ENCODE results near the gene ENTPD5. TPM values are rescaled to one million over a fixed set of nuclear protein-coding genes. Genes with fewer than 3 reads are reported as not detected.
"Not testable (repeated sequence)": the region's sequence is repeated elsewhere in the genome, so short reads cannot be mapped to it uniquely, and the experiment has no call there.

The ENTPD5 gene
- total and polyA plus RNA-seq, 9 donors: 3.3 to 12.3 (median 7.0) TPM

GRCh38 chr14:74008843-74009499 is 10.1 kb downstream of the ENTPD5 start:
- TF ChIP-seq, protein P1, sequence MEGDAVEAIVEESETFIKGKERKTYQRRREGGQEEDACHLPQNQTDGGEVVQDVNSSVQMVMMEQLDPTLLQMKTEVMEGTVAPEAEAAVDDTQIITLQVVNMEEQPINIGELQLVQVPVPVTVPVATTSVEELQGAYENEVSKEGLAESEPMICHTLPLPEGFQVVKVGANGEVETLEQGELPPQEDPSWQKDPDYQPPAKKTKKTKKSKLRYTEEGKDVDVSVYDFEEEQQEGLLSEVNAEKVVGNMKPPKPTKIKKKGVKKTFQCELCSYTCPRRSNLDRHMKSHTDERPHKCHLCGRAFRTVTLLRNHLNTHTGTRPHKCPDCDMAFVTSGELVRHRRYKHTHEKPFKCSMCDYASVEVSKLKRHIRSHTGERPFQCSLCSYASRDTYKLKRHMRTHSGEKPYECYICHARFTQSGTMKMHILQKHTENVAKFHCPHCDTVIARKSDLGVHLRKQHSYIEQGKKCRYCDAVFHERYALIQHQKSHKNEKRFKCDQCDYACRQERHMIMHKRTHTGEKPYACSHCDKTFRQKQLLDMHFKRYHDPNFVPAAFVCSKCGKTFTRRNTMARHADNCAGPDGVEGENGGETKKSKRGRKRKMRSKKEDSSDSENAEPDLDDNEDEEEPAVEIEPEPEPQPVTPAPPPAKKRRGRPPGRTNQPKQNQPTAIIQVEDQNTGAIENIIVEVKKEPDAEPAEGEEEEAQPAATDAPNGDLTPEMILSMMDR (IDR thresholded peaks at IDR 0.05): no peak
- TF ChIP-seq POLR2A (IDR thresholded peaks at IDR 0.05) (no peak), EP300 (IDR thresholded peaks at IDR 0.05) (no peak)
- 63 to 74% (median 66%) methylated on average over 2 of the region's 2 CpGs for WGBS, 3 donors
- no peaks in the 10 kb centered on the region for H3K4me1 ChIP-seq (ENCODE audit: insufficient read depth)
- no peaks in the 10 kb centered on the region for H3K36me3 ChIP-seq
- intact Hi-C loops (cut with DNase I): no loop called here
- H3K9me3 ChIP-seq: no peaks in the 10 kb centered on the region
- no peak overlapping the region for H3K4me3 ChIP-seq
- no peak for DNase-seq
- H3K27me3 ChIP-seq: no peaks in the 10 kb centered on the region
- no peak overlapping the region for H3K27ac ChIP-seq

GRCh38 chr14:74005664-74006063 is 13.4 kb downstream of the ENTPD5 start:
- H3K27ac ChIP-seq; DNase-seq; H3K36me3 ChIP-seq; H3K27me3 ChIP-seq; H3K4me1 ChIP-seq (ENCODE audit: insufficient read depth); H3K9me3 ChIP-seq; intact Hi-C loops (cut with DNase I); H3K4me3 ChIP-seq: not testable (repeated sequence)
- 97 to 99% (median 98%) methylated on average over 3 of the region's 3 CpGs for WGBS, 3 donors

GRCh38 chr14:73998726-73999125 is 20.4 kb downstream of the ENTPD5 start:
- Histone ChIP-seq H3K4me3 (no peak overlapping the region), H3K27ac (no peak overlapping the region), H3K27me3 (no peaks in the 10 kb centered on the region), H3K36me3 (no peaks in the 10 kb centered on the region), H3K4me1 (ENCODE audit: insufficient read depth) (no peaks in the 10 kb centered on the region), H3K9me3 (no peaks in the 10 kb centered on the region)
- no peak for DNase-seq
- intact Hi-C loops (cut with DNase I): no loop called here
- 81 to 86% (median 84%) methylated on average over 2 of the region's 2 CpGs for WGBS, 3 donors
- TF ChIP-seq POLR2A (IDR thresholded peaks at IDR 0.05): no peak
- TF ChIP-seq EP300 (IDR thresholded peaks at IDR 0.05): no peak
- TF ChIP-seq, protein P1 (IDR thresholded peaks at IDR 0.05): no peak

DNA sequence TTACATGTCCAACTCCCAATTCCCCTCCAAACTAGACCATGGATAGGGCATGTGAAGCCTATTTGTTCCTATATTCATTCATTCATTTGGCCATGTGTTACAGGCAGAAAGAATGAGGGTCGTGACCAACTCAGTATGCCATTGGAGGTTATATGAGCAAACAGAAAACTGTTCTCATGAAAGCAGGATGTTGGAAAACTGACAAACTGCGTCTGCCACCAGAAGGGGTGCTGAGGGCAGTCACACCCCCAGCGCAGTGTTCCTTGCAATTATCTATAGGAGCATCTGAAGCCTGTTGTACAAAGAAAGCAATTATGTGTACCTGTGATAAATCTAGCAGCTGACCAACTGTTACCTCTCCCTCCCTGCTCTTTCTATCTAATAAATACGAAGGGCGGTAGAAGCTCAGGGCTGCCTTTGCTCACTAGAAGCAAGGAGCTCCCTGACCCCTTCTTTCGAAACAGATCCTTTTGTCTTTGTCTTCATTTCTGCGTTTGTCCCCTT is 21.1 kb downstream of the ENTPD5 start:
- Histone ChIP-seq H3K4me1 (ENCODE audit: insufficient read depth) (no peaks in the 10 kb centered on the region), H3K27ac (no peak overlapping the region), H3K4me3 (no peak overlapping the region), H3K36me3 (no peaks in the 10 kb centered on the region), H3K9me3 (no peaks in the 10 kb centered on the region), H3K27me3 (no peaks in the 10 kb centered on the region)
- no peak for DNase-seq
- WGBS, 3 donors: 86 to 91% (median 86%) methylated on average over 7 of the region's 7 CpGs
- TF ChIP-seq, protein P1 (IDR thresholded peaks at IDR 0.05): no peak
- TF ChIP-seq EP300 (IDR thresholded peaks at IDR 0.05) (no peak), POLR2A (IDR thresholded peaks at IDR 0.05) (no peak)
- intact Hi-C loops (cut with DNase I): no loop called here

DNA sequence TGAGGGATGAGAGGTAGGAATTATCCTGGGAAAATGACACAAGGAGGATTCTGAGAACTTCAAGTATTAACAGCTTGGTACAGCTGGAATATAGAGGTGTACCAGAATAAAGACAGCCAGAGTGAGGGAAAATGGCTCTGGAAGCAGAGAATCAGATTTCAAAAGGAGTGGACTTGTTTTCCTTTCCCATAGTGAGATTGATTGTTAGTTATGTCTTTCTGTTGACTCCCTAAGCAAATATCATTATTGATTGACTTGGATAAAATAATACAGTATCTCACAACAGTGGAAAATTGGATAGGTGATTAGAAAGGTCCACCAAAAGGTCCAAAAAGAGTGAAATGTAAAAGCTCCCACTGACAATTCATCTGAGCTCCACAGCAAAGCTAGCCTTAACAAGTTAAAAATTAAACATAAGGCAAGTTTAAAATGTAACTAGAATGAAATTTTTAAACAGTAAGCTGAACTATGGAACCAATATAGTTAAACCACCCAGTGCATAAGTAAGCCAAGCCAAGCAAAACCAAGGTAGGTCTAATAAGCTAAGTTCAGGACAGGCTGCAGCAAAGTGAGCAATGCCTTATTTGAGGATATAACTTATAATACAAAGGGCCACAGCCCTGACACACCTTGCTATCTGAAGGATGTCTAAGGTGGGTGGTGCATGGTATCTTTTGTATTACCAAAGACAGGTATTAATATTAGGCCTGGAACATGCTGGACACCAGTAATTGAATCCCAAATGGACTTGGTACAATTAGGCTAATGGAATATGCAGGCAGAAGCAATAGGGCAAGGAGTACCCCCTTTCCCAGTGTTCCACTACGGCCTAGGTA is 21.8 kb downstream of the ENTPD5 start:
- no peaks in the 10 kb centered on the region for H3K27me3 ChIP-seq
- DNase-seq: no peak
- TF ChIP-seq EP300 (IDR thresholded peaks at IDR 0.05) (no peak), POLR2A (IDR thresholded peaks at IDR 0.05) (no peak)
- TF ChIP-seq, protein P1 (IDR thresholded peaks at IDR 0.05): no peak
- 89 to 93% (median 92%) methylated on average over 1 of the region's 1 CpG for WGBS, 3 donors
- no peaks in the 10 kb centered on the region for H3K36me3 ChIP-seq
- H3K27ac ChIP-seq: no peak overlapping the region
- intact Hi-C loops (cut with DNase I): no loop called here
- H3K4me1 ChIP-seq (ENCODE audit: insufficient read depth): no peaks in the 10 kb centered on the region
- no peak overlapping the region for H3K4me3 ChIP-seq
- H3K9me3 ChIP-seq: no peaks in the 10 kb centered on the region
